Spleen (tissue), 11 donors: ENCODE data around the gene DUSP5. TPM values are rescaled to one million over a fixed set of nuclear protein-coding genes. Genes with fewer than 3 reads are reported as not detected.

Experiments
- DNase-seq: peaks from one replicate; pipeline ENCODE4 v3.0.0-alpha.2; 2020
- H3K27ac ChIP-seq, 8 donors: fragments of 200-600 bp; sonication (generic) in 7 of 8; 1 replicate in 4 of 8; 2 replicates in 4 of 8; pipeline versions ENCODE4 v1.5.0 to v1.8.0; 2016 to 2021; ENCODE audit warnings: inconsistent platforms in 4 of 8, mild to moderate bottlenecking in 4 of 8, moderate library complexity in 1 of 8
- H3K27me3 ChIP-seq, 7 donors: fragments of 200-600 bp; sonication (generic) in 6 of 7; replicated peaks in 1 of 7; 1 replicate in 4 of 7; 2 replicates in 3 of 7; pipeline versions ENCODE4 v1.5.0 to v1.8.0; 2016 to 2021; ENCODE audit warnings: inconsistent platforms in 3 of 7, mild to moderate bottlenecking in 1 of 7
- H3K36me3 ChIP-seq, 6 donors: fragments of 200-600 bp; sonication (generic) in 5 of 6; 1 replicate in 4 of 6; 2 replicates in 2 of 6; pipeline versions ENCODE4 v1.5.0 to v1.8.0; 2016 to 2021; ENCODE audit warnings: inconsistent platforms in 2 of 6
- H3K4me1 ChIP-seq, 6 donors: fragments of 200-600 bp; sonication (generic) in 5 of 6; 1 replicate in 3 of 6; 2 replicates in 3 of 6; pipeline versions ENCODE4 v1.5.0 to v1.8.0; 2016 to 2021; ENCODE audit warnings: inconsistent platforms in 3 of 6
- H3K4me3 ChIP-seq, 8 donors: fragments of 200-600 bp; sonication (generic) in 7 of 8; 1 replicate in 4 of 8; 2 replicates in 4 of 8; pipeline versions ENCODE4 v1.5.0 to v1.8.0; 2016 to 2021; ENCODE audit warnings: inconsistent platforms in 4 of 8, mild to moderate bottlenecking in 4 of 8, moderate library complexity in 2 of 8
- H3K9me3 ChIP-seq, 8 donors: fragments of 200-600 bp; sonication (generic) in 7 of 8; 1 replicate in 4 of 8; 2 replicates in 4 of 8; pipeline versions ENCODE4 v1.5.0 to v1.8.0; 2016 to 2021; ENCODE audit warnings: inconsistent platforms in 4 of 8
- POLR2A ChIP-seq, 3 donors: fragments of 450-650 bp; IDR thresholded peaks; one replicate each; pipeline ENCODE4 v1.5.1; 2017; ENCODE audit warnings: antibody characterized with exemption in 3 of 3, mild to moderate bottlenecking in 1 of 3
- POLR2AphosphoS5 ChIP-seq, 3 donors: sonication (generic); formaldehyde crosslinking; IDR thresholded peaks; one replicate each; pipeline ENCODE4 v1.5.1; 2017; ENCODE audit warnings: antibody characterized with exemption in 3 of 3
- WGBS, 5 donors: extraction: QIAGEN DNeasy Blood & Tissue Kit in 3 of 5; methylation state at CpG; one replicate each; pipeline versions ENCODE4 v1.1.5 to v1.1.7; 2013 to 2018; 5-methylcytosine and 5-hydroxymethylcytosine counted together
- intact Hi-C: fragments of 100-400 bp; cut with DNase I; formaldehyde crosslinking; loops from one replicate; pipeline ENCODE4 v1.15.0; 2023; ENCODE audit warnings: low total_unique reads
- polyA plus RNA-seq, 3 donors: library from polyadenylated mRNA; stranded (reverse); fragments of 200-250 nt; gene quantifications; one replicate each; pipeline ENCODE4 v1.2.1, GENCODE V29; 2013
- total RNA-seq, 7 donors: library from RNA; depleted of rRNA in 3 of 7; stranded (reverse); fragments of >200 nt in 3 of 7; fragmentation: NEBNext Ultra II Directional in 4 of 7; extraction: Animal tissue kit (Norgen Biotek cat#: 25700) in 4 of 7; gene quantifications; one replicate each; pipeline versions ENCODE4 v1.1.0 to v1.2.1, GENCODE V29; 2016 to 2021
- TF ChIP-seq, protein P1 (sequence below), 11 experiments: fragments of 200-600 bp in 7 of 11; fragments of 450-650 bp in 4 of 11; sonication (generic) in 4 of 11; IDR thresholded peaks in 8 of 11; conservative IDR thresholded peaks in 3 of 11; 1 replicate in 7 of 11; 2 replicates in 4 of 11; pipeline versions ENCODE4 v1.4.0 to v1.8.0; 2016 to 2021; ENCODE audit warnings: antibody characterized with exemption in 11 of 11, inconsistent platforms in 4 of 11, mild to moderate bottlenecking in 1 of 11
- donor health status: healthy with polysubstance abuse.
- donor health status: DM: no; HTN: no; CAD: no; lungs with moderate emphysema.
- donor health status: DM: no; HTN: no; CAD: no.
- donor health status: Bipolar disorder and iron deficiency.
- donor health status: healthy.
- donor health status: DM: no; HTN: no; CAD: no.
- donor health status: DM: yes; HTN: yes; CAD: no.

The DUSP5 gene
- total and polyA plus RNA-seq, 10 donors, result 9.7 to 71.8 (median 30.6) TPM

DNA sequence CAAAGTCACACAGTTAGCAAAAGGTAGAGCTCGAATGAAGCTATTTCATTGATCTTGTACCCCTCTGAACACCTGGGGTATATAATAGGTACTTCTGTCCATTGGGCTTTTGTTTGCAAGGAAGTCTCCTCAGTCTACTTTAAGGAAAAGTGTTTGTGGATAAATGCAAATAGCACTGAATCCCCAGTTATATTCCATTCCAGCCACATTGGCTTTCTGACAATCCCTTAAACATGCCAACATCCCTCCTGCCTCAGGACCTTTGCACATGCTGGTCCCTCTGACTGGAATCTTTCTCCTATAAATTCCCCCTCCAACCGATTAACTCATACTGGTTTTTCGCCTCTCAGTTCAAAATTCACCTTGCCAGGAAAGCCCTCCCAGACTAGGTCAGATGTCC lies 17.1 kb downstream of the DUSP5 start:
- WGBS, 5 donors, result 94 to 99% (median 96%) methylated on average over 3 of the region's 3 CpGs

GRCh38 chr10:110516815-110517492 lies 19.2 kb downstream of the DUSP5 start:
- no peak for DNase-seq
- Histone ChIP-seq H3K4me3 (no peak overlapping the region), H3K27me3 (no peaks in the 10 kb centered on the region), H3K27ac (no peak overlapping the region), H3K36me3 (peaks cover 0 to 30% (median 4%) of the 10 kb centered on the region in 6 donors), H3K9me3 (no peaks in the 10 kb centered on the region), H3K4me1 (peaks cover 0 to 3% (median under 1%) of the 10 kb centered on the region in 6 donors)
- intact Hi-C loops, result no loop called here
- TF ChIP-seq POLR2A (IDR thresholded peaks at IDR 0.05) (no peak), POLR2AphosphoS5 (IDR thresholded peaks at IDR 0.05) (no peak)
- TF ChIP-seq, protein P1, sequence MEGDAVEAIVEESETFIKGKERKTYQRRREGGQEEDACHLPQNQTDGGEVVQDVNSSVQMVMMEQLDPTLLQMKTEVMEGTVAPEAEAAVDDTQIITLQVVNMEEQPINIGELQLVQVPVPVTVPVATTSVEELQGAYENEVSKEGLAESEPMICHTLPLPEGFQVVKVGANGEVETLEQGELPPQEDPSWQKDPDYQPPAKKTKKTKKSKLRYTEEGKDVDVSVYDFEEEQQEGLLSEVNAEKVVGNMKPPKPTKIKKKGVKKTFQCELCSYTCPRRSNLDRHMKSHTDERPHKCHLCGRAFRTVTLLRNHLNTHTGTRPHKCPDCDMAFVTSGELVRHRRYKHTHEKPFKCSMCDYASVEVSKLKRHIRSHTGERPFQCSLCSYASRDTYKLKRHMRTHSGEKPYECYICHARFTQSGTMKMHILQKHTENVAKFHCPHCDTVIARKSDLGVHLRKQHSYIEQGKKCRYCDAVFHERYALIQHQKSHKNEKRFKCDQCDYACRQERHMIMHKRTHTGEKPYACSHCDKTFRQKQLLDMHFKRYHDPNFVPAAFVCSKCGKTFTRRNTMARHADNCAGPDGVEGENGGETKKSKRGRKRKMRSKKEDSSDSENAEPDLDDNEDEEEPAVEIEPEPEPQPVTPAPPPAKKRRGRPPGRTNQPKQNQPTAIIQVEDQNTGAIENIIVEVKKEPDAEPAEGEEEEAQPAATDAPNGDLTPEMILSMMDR (IDR thresholded peaks at IDR 0.05 in 8 of 11, conservative IDR thresholded peaks at IDR 0.05 in 3 of 11), result no peak
- WGBS, 5 donors, result 76 to 89% (median 81%) methylated on average over 3 of the region's 3 CpGs

More for the DNA sequence above, 17.1 kb downstream of the DUSP5 start:
- Histone ChIP-seq H3K9me3 (no peaks in the 10 kb centered on the region), H3K4me1 (peaks cover 0 to 7% (median 0%) of the 10 kb centered on the region in 6 donors), H3K27me3 (no peaks in the 10 kb centered on the region), H3K27ac (no peak overlapping the region), H3K4me3 (no peak overlapping the region), H3K36me3 (peaks cover 2 to 51% (median 20%) of the 10 kb centered on the region in 6 donors)
- intact Hi-C loops, result no loop called here
- TF ChIP-seq, protein P1 (IDR thresholded peaks at IDR 0.05 in 8 of 11, conservative IDR thresholded peaks at IDR 0.05 in 3 of 11), result no peak
- TF ChIP-seq POLR2AphosphoS5 (IDR thresholded peaks at IDR 0.05) (no peak), POLR2A (IDR thresholded peaks at IDR 0.05) (no peak)
- DNase-seq, result no peak

DNA sequence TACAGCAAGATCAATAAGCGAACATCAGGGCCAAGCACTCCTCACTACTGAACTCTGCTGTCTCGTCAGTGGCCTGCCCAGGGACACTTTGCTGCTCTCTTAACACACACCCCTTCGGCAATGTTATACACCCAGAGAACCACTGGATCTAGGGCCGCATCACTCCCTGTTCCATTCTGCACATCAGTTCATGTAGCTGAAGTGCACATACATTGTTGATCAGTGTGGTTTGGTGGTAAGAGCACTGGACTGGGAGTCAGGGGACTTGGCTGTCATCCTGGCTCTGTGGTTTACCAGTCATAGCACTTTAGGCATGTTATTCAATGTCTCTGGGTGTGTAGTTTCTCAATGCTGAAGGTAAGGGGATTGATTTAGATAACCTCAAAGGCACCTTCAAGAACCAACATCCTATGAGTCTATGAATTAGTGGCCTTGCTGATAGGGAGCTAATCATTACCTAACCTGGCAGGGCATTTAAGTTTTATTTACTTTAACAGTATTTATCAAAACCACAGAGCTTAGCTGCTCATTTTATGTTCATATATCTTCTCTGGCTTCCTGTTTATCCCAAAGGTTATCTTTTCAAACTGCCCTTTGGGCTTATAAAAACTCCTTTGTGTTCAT lies 24.8 kb downstream of the DUSP5 start:
- H3K27ac ChIP-seq, result peak overlapping the region in 1 of 8 donors; percentile 4
- no peaks in the 10 kb centered on the region for H3K36me3 ChIP-seq
- TF ChIP-seq POLR2AphosphoS5 (IDR thresholded peaks at IDR 0.05) (peak in 1 of 3 donors; percentile 30), POLR2A (IDR thresholded peaks at IDR 0.05) (no peak)
- TF ChIP-seq, protein P1 (IDR thresholded peaks at IDR 0.05 in 8 of 11, conservative IDR thresholded peaks at IDR 0.05 in 3 of 11), result no peak
- 88 to 98% (median 94%) methylated on average over 4 of the region's 4 CpGs for WGBS, 5 donors
- DNase-seq, result no peak
- no peaks in the 10 kb centered on the region for H3K9me3 ChIP-seq
- intact Hi-C loops, result no loop called here
- peaks cover 0 to 12% (median 3%) of the 10 kb centered on the region in 6 donors for H3K4me1 ChIP-seq
- H3K27me3 ChIP-seq, result no peaks in the 10 kb centered on the region
- H3K4me3 ChIP-seq, result no peak overlapping the region

DNA sequence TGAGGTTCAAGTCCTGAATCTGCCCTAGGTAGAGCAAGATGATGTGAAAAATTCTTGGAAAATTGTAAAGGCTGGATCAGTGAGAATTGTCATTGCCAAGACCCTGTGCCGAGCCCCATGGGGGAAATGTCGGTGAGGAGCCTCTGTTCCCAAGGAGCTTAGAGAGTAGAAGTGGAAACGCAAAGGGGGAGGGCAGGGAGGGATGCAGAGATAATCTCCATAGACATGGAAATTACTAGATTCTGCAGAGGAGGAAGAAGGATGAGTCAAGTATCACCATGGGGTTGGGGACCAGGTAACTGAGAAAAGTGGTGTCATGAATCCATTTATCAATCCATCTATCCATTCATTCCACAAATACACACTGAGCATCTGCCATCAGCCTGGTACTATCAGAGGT lies 26.0 kb downstream of the DUSP5 start:
- DNase-seq, result no peak
- Histone ChIP-seq H3K27me3 (no peaks in the 10 kb centered on the region), H3K4me1 (peaks cover 3 to 20% (median 9%) of the 10 kb centered on the region in 6 donors), H3K36me3 (no peaks in the 10 kb centered on the region), H3K4me3 (no peak overlapping the region), H3K9me3 (no peaks in the 10 kb centered on the region), H3K27ac (peak overlapping the region in 1 of 8 donors; percentile 13)
- intact Hi-C loops, result no loop called here
- 90 to 100% (median 94%) methylated on average over 3 of the region's 3 CpGs for WGBS, 5 donors
- TF ChIP-seq POLR2AphosphoS5 (IDR thresholded peaks at IDR 0.05) (no peak), POLR2A (IDR thresholded peaks at IDR 0.05) (no peak)
- TF ChIP-seq, protein P1 (IDR thresholded peaks at IDR 0.05 in 8 of 11, conservative IDR thresholded peaks at IDR 0.05 in 3 of 11), result no peak
